Liver (tissue), 9 donors: ENCODE data around the gene MARCHF7. TPM values are rescaled to one million over a fixed set of nuclear protein-coding genes. Genes with fewer than 3 reads are reported as not detected.
"Not testable (repeated sequence)": the region's sequence is repeated elsewhere in the genome, so short reads cannot be mapped to it uniquely, and the experiment has no call there.

Experiments
- DNase-seq: peaks from one replicate; pipeline ENCODE4 v3.0.0-alpha.2; 2017; ENCODE audit warnings: low spot score
- H3K27ac ChIP-seq, 2 donors: one replicate each; pipeline ENCODE4 v1.7.0; 2013; ENCODE audit warnings: inconsistent platforms in 2 of 2, low read length in 2 of 2, control low read depth in 1 of 2, low read depth in 1 of 2, mild to moderate bottlenecking in 1 of 2
- H3K27me3 ChIP-seq, 4 donors: one replicate each; pipeline versions ENCODE4 v1.6.1 to v1.7.0; 2013; ENCODE audit warnings: low read length in 3 of 4, inconsistent platforms in 1 of 4, mild to moderate bottlenecking in 1 of 4, moderate library complexity in 1 of 4; ENCODE audit not compliant: control insufficient read depth in 4 of 4, insufficient read depth in 4 of 4
- H3K36me3 ChIP-seq, 4 donors: one replicate each; pipeline versions ENCODE4 v1.6.1 to v1.7.0; 2013; ENCODE audit warnings: low read length in 3 of 4, mild to moderate bottlenecking in 3 of 4, low read depth in 1 of 4, moderate library complexity in 1 of 4; ENCODE audit not compliant: control insufficient read depth in 4 of 4, insufficient read depth in 3 of 4
- H3K4me1 ChIP-seq, 4 donors: one replicate each; pipeline versions ENCODE4 v1.6.1 to v1.7.0; 2013; ENCODE audit warnings: low read length in 3 of 4, mild to moderate bottlenecking in 3 of 4, moderate library complexity in 1 of 4; ENCODE audit not compliant: control insufficient read depth in 4 of 4, insufficient read depth in 4 of 4
- H3K4me3 ChIP-seq, 3 donors: one replicate each; pipeline versions ENCODE4 v1.6.1 to v1.7.0; 2013; ENCODE audit warnings: low read length in 3 of 3, control low read depth in 1 of 3, low read depth in 1 of 3, mild to moderate bottlenecking in 1 of 3
- H3K9ac ChIP-seq, 2 donors: one replicate each; pipeline ENCODE4 v1.7.0; 2013; ENCODE audit warnings: low read length in 2 of 2, mild to moderate bottlenecking in 2 of 2, moderate library complexity in 2 of 2, control low read depth in 1 of 2, low read depth in 1 of 2
- H3K9me3 ChIP-seq, 4 donors: one replicate each; pipeline versions ENCODE4 v1.6.1 to v1.7.0; 2013; ENCODE audit warnings: low read length in 3 of 4; ENCODE audit not compliant: control insufficient read depth in 4 of 4
- CTCF ChIP-seq: fragments of 150-350 bp; IDR thresholded peaks from 2 replicates; pipeline ENCODE4 v1.5.1; 2017; ENCODE audit warnings: improper control_type of control experiment, low read depth, low read length; ENCODE audit not compliant: missing input control
- EGR1 ChIP-seq, 2 donors: IDR thresholded peaks; 2 replicates each; pipeline ENCODE4 v1.6.1; 2016 to 2018; ENCODE audit warnings: antibody characterized with exemption in 2 of 2, low read depth in 2 of 2
- FOXA1 ChIP-seq: IDR thresholded peaks from 2 replicates; pipeline ENCODE4 v1.6.1; 2016; ENCODE audit warnings: antibody characterized with exemption
- FOXA2 ChIP-seq: IDR thresholded peaks from 2 replicates; pipeline ENCODE4 v1.6.1; 2016; ENCODE audit warnings: antibody characterized with exemption
- GABPA ChIP-seq, 2 donors: IDR thresholded peaks in 1 of 2; conservative IDR thresholded peaks in 1 of 2; 2 replicates each; pipeline ENCODE4 v1.6.1; 2016; ENCODE audit warnings: antibody characterized with exemption in 2 of 2, mild to moderate bottlenecking in 1 of 2, moderate library complexity in 1 of 2
- HNF4A ChIP-seq, 2 donors: conservative IDR thresholded peaks; 2 replicates each; pipeline ENCODE4 v1.6.1; 2016; ENCODE audit warnings: antibody characterized with exemption in 2 of 2, mild to moderate bottlenecking in 2 of 2
- HNF4G ChIP-seq: IDR thresholded peaks from 2 replicates; pipeline ENCODE4 v1.6.1; 2016; ENCODE audit warnings: antibody characterized with exemption
- JUND ChIP-seq, 2 donors: IDR thresholded peaks; 2 replicates each; pipeline ENCODE4 v1.6.1; 2016; ENCODE audit warnings: antibody characterized with exemption in 2 of 2
- NR2F2 ChIP-seq: IDR thresholded peaks from 2 replicates; pipeline ENCODE4 v1.6.1; 2016; ENCODE audit warnings: antibody characterized with exemption
- RAD21 ChIP-seq, 2 donors: IDR thresholded peaks; 2 replicates each; pipeline ENCODE4 v1.6.1; 2016; ENCODE audit warnings: antibody characterized with exemption in 2 of 2, mild to moderate bottlenecking in 2 of 2
- REST ChIP-seq: IDR thresholded peaks from 2 replicates; pipeline ENCODE4 v1.6.1; 2016; ENCODE audit warnings: antibody characterized with exemption, mild to moderate bottlenecking
- RXRA ChIP-seq, 2 donors: IDR thresholded peaks; 2 replicates each; pipeline ENCODE4 v1.6.1; 2017 to 2018; ENCODE audit warnings: antibody characterized with exemption in 2 of 2, mild to moderate bottlenecking in 1 of 2
- SP1 ChIP-seq: IDR thresholded peaks from 2 replicates; pipeline ENCODE4 v1.6.1; 2018; ENCODE audit warnings: antibody characterized with exemption, mild to moderate bottlenecking
- TAF1 ChIP-seq: conservative IDR thresholded peaks from 2 replicates; pipeline ENCODE4 v1.6.1; 2016; ENCODE audit warnings: antibody characterized with exemption, mild to moderate bottlenecking
- YY1 ChIP-seq: IDR thresholded peaks from 2 replicates; pipeline ENCODE4 v1.6.1; 2016; ENCODE audit warnings: antibody characterized with exemption, mild to moderate bottlenecking
- WGBS: extraction: QIAGEN DNeasy Blood & Tissue Kit; methylation state at CpG from one replicate; pipeline ENCODE4 v1.1.7; 2013; 5-methylcytosine and 5-hydroxymethylcytosine counted together
- polyA plus RNA-seq, 2 donors: library from polyadenylated mRNA; stranded (reverse) in 1 of 2; unstranded in 1 of 2; fragments of 200-250 nt in 1 of 2; fragments of >200 nt in 1 of 2; fragmentation: Nextera tagmentation in 1 of 2; extraction: Ambion mirVana in 1 of 2; gene quantifications; one replicate each; pipeline versions ENCODE4 v1.2.1 to v1.2.3, GENCODE V29; 2013 to 2015
- total RNA-seq, 2 donors: library from RNA; depleted of rRNA; stranded (reverse); fragments of >200 nt; gene quantifications; one replicate each; pipeline ENCODE4 v1.2.3, GENCODE V29; 2014
- TF ChIP-seq, protein P1 (sequence below): IDR thresholded peaks from 2 replicates; pipeline ENCODE4 v1.6.1; 2016; ENCODE audit warnings: antibody characterized with exemption
- TF ChIP-seq, protein P2 (sequence below): IDR thresholded peaks from 2 replicates; pipeline ENCODE4 v1.6.1; 2016; ENCODE audit warnings: antibody characterized with exemption
- TF ChIP-seq, protein P3 (sequence below): IDR thresholded peaks from 2 replicates; pipeline ENCODE4 v1.6.1; 2016; ENCODE audit warnings: antibody characterized with exemption
- donor health status: healthy.
- donor health status: healthy.
- donor health status: healthy.
- donor health status: healthy.
- donor health status: healthy.

The MARCHF7 gene
- total and polyA plus RNA-seq, 4 donors = 16.9 to 57.6 (median 37.5) TPM

DNA sequence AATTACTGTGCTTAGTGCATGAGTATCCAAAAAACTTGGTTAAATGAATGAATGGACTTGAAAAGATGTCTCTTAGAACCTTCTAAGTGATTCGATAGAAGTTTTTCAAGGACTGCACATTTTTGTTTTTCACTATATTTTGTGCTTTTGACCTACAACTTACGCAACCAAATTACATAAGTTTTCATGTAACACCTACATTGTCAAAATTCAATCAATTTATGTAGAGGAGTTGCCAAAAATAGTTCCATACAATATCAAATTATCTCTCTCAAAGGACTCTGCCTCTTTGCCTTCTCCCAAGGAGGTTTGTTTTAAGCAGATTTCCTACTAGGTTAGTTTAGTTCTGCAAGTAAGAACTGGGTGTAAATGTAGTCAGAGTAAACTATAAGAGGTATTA is 10.3 kb downstream of the MARCHF7 start:
- peaks cover 2 to 19% (median 4%) of the 10 kb centered on the region in 4 donors for H3K36me3 ChIP-seq
- H3K9ac ChIP-seq = no peak overlapping the region
- no peaks in the 10 kb centered on the region for H3K27me3 ChIP-seq
- TF ChIP-seq, protein P1, sequence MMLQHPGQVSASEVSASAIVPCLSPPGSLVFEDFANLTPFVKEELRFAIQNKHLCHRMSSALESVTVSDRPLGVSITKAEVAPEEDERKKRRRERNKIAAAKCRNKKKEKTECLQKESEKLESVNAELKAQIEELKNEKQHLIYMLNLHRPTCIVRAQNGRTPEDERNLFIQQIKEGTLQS = no peak
- TF ChIP-seq RXRA (IDR thresholded peaks at IDR 0.05) = no peak
- no peak for TF ChIP-seq TAF1
- no peak for TF ChIP-seq CTCF
- no peak for TF ChIP-seq YY1
- no peak for TF ChIP-seq FOXA1
- no peak for TF ChIP-seq REST
- no peak for TF ChIP-seq SP1
- TF ChIP-seq, protein P2, sequence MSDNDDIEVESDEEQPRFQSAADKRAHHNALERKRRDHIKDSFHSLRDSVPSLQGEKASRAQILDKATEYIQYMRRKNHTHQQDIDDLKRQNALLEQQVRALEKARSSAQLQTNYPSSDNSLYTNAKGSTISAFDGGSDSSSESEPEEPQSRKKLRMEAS = no peak
- no peak for TF ChIP-seq JUND (IDR thresholded peaks at IDR 0.05)
- TF ChIP-seq, protein P3, sequence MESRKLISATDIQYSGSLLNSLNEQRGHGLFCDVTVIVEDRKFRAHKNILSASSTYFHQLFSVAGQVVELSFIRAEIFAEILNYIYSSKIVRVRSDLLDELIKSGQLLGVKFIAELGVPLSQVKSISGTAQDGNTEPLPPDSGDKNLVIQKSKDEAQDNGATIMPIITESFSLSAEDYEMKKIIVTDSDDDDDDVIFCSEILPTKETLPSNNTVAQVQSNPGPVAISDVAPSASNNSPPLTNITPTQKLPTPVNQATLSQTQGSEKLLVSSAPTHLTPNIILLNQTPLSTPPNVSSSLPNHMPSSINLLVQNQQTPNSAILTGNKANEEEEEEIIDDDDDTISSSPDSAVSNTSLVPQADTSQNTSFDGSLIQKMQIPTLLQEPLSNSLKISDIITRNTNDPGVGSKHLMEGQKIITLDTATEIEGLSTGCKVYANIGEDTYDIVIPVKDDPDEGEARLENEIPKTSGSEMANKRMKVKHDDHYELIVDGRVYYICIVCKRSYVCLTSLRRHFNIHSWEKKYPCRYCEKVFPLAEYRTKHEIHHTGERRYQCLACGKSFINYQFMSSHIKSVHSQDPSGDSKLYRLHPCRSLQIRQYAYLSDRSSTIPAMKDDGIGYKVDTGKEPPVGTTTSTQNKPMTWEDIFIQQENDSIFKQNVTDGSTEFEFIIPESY = no peak
- no peak for TF ChIP-seq EGR1 (IDR thresholded peaks at IDR 0.05; ENCODE audit: low read depth in 2 of 2)
- no peak for TF ChIP-seq HNF4G
- no peak for TF ChIP-seq GABPA (IDR thresholded peaks at IDR 0.05 in 1 of 2, conservative IDR thresholded peaks at IDR 0.05 in 1 of 2)
- TF ChIP-seq NR2F2 = no peak
- TF ChIP-seq HNF4A (conservative IDR thresholded peaks at IDR 0.05) = no peak
- no peak for TF ChIP-seq RAD21 (IDR thresholded peaks at IDR 0.05)
- TF ChIP-seq FOXA2 = no peak
- no peak overlapping the region for H3K4me3 ChIP-seq
- H3K9me3 ChIP-seq = no peaks in the 10 kb centered on the region
- no peak for DNase-seq
- H3K27ac ChIP-seq = no peak overlapping the region
- 53% methylated on average over 2 of the region's 2 CpGs for WGBS
- H3K4me1 ChIP-seq = peaks cover 0 to 9% (median 4%) of the 10 kb centered on the region in 4 donors

GRCh38 chr2:159724795-159725572 is 12.7 kb downstream of the MARCHF7 start:
- H3K4me3 ChIP-seq, DNase-seq, H3K9me3 ChIP-seq, H3K27ac ChIP-seq, H3K27me3 ChIP-seq, H3K9ac ChIP-seq: not testable (repeated sequence)
- peaks cover 1 to 18% (median 12%) of the 10 kb centered on the region in 4 donors for H3K36me3 ChIP-seq
- WGBS = 92% methylated on average over 6 of the region's 6 CpGs
- peaks cover 0 to 11% (median 3%) of the 10 kb centered on the region in 4 donors for H3K4me1 ChIP-seq
